ENCODE measurements around the gene NBL1. TPM values are rescaled to one million over a fixed set of nuclear protein-coding genes. Genes with fewer than 3 reads are reported as not detected.

NBL1 gene
- total RNA-seq, 1 experiment from 2014 or later = not detected

- Histone ChIP-seq H3K4me1 (ENCODE audit: low read length) (no peaks in the 10 kb centered on the region), H3K36me3 (ENCODE audit: insufficient read depth, low read length) (no peaks in the 10 kb centered on the region), H3K9me2 (replicated peaks; ENCODE audit: insufficient read depth, low read length) (no peaks in the 10 kb centered on the region), H3K79me2 (ENCODE audit: low read length) (no peaks in the 10 kb centered on the region), H2AFZ (ENCODE audit: low read length) (no peak overlapping the region), H3K27ac (ENCODE audit: low read length) (no peak overlapping the region), H3K9ac (ENCODE audit: low read length) (no peak overlapping the region), H3K4me2 (ENCODE audit: low read depth, low read length, poor library complexity, severe bottlenecking) (no peak overlapping the region), H4K20me1 (ENCODE audit: insufficient read depth, low read depth, low read length) (no peaks in the 10 kb centered on the region), H3K4me3 (ENCODE audit: low read length) (no peak overlapping the region), H3K27me3 (ENCODE audit: low read length) (no peaks in the 10 kb centered on the region), H3K9me3 (ENCODE audit: low read length) (no peaks in the 10 kb centered on the region)
- DNase-seq = no peak
These were observed 41.9 kb downstream of the NBL1 start for GRCh38 chr1:19685994-19686393.

- no peak overlapping the region for H3K9ac ChIP-seq (ENCODE audit: low read length)
- no peaks in the 10 kb centered on the region for H3K9me3 ChIP-seq (ENCODE audit: low read length)
- H3K27ac ChIP-seq (ENCODE audit: low read length) = no peak overlapping the region
- H2AFZ ChIP-seq (ENCODE audit: low read length) = no peak overlapping the region
- no peaks in the 10 kb centered on the region for H3K4me1 ChIP-seq (ENCODE audit: low read length)
- H3K9me2 ChIP-seq (replicated peaks; ENCODE audit: insufficient read depth, low read length) = no peaks in the 10 kb centered on the region
- H3K4me3 ChIP-seq (ENCODE audit: low read length) = no peak overlapping the region
- no peaks in the 10 kb centered on the region for H3K36me3 ChIP-seq (ENCODE audit: insufficient read depth, low read length)
- H3K4me2 ChIP-seq (ENCODE audit: low read depth, low read length, poor library complexity, severe bottlenecking) = no peak overlapping the region
- no peaks in the 10 kb centered on the region for H3K27me3 ChIP-seq (ENCODE audit: low read length)
- no peaks in the 10 kb centered on the region for H4K20me1 ChIP-seq (ENCODE audit: insufficient read depth, low read depth, low read length)
- no peaks in the 10 kb centered on the region for H3K79me2 ChIP-seq (ENCODE audit: low read length)
- no peak for DNase-seq
These were observed 43.3 kb downstream of the NBL1 start for GRCh38 chr1:19687414-19687813.

- H3K4me3 ChIP-seq (ENCODE audit: low read length) = no peak overlapping the region
- no peaks in the 10 kb centered on the region for H3K36me3 ChIP-seq (ENCODE audit: insufficient read depth, low read length)
- H3K9me2 ChIP-seq (replicated peaks; ENCODE audit: insufficient read depth, low read length) = no peaks in the 10 kb centered on the region
- H3K4me2 ChIP-seq (ENCODE audit: low read depth, low read length, poor library complexity, severe bottlenecking) = no peak overlapping the region
- no peak overlapping the region for H3K27ac ChIP-seq (ENCODE audit: low read length)
- H3K9me3 ChIP-seq (ENCODE audit: low read length) = no peaks in the 10 kb centered on the region
- no peaks in the 10 kb centered on the region for H3K79me2 ChIP-seq (ENCODE audit: low read length)
- no peaks in the 10 kb centered on the region for H3K27me3 ChIP-seq (ENCODE audit: low read length)
- no peaks in the 10 kb centered on the region for H3K4me1 ChIP-seq (ENCODE audit: low read length)
- H4K20me1 ChIP-seq (ENCODE audit: insufficient read depth, low read depth, low read length) = no peaks in the 10 kb centered on the region
- H2AFZ ChIP-seq (ENCODE audit: low read length) = no peak overlapping the region
- no peak for DNase-seq
- no peak overlapping the region for H3K9ac ChIP-seq (ENCODE audit: low read length)
These were observed 44.1 kb downstream of the NBL1 start for GRCh38 chr1:19688041-19688842.

- Histone ChIP-seq H3K9me2 (replicated peaks; ENCODE audit: insufficient read depth, low read length) (no peaks in the 10 kb centered on the region), H3K9ac (ENCODE audit: low read length) (no peak overlapping the region), H3K27ac (ENCODE audit: low read length) (no peak overlapping the region), H4K20me1 (ENCODE audit: insufficient read depth, low read depth, low read length) (no peaks in the 10 kb centered on the region), H3K27me3 (ENCODE audit: low read length) (no peaks in the 10 kb centered on the region), H3K4me1 (ENCODE audit: low read length) (no peaks in the 10 kb centered on the region), H3K4me3 (ENCODE audit: low read length) (no peak overlapping the region), H3K4me2 (ENCODE audit: low read depth, low read length, poor library complexity, severe bottlenecking) (no peak overlapping the region), H3K79me2 (ENCODE audit: low read length) (no peaks in the 10 kb centered on the region), H3K36me3 (ENCODE audit: insufficient read depth, low read length) (no peaks in the 10 kb centered on the region), H2AFZ (ENCODE audit: low read length) (no peak overlapping the region), H3K9me3 (ENCODE audit: low read length) (no peaks in the 10 kb centered on the region)
- DNase-seq = no peak
These were observed 45.1 kb downstream of the NBL1 start for GRCh38 chr1:19689085-19689757.

- Histone ChIP-seq H3K9me3 (ENCODE audit: low read length) (no peaks in the 10 kb centered on the region), H3K36me3 (ENCODE audit: insufficient read depth, low read length) (no peaks in the 10 kb centered on the region), H3K79me2 (ENCODE audit: low read length) (no peaks in the 10 kb centered on the region), H4K20me1 (ENCODE audit: insufficient read depth, low read depth, low read length) (no peaks in the 10 kb centered on the region), H3K9ac (ENCODE audit: low read length) (no peak overlapping the region), H3K27me3 (ENCODE audit: low read length) (no peaks in the 10 kb centered on the region), H3K9me2 (replicated peaks; ENCODE audit: insufficient read depth, low read length) (no peaks in the 10 kb centered on the region), H3K27ac (ENCODE audit: low read length) (no peak overlapping the region), H3K4me2 (ENCODE audit: low read depth, low read length, poor library complexity, severe bottlenecking) (no peak overlapping the region), H2AFZ (ENCODE audit: low read length) (no peak overlapping the region), H3K4me1 (ENCODE audit: low read length) (no peaks in the 10 kb centered on the region), H3K4me3 (ENCODE audit: low read length) (no peak overlapping the region)
- no peak for DNase-seq
These were observed 45.7 kb downstream of the NBL1 start for GRCh38 chr1:19689856-19690255.

GRCh38 chr1:19690342-19690741 is 46.2 kb downstream of the NBL1 start:
- Histone ChIP-seq H4K20me1 (ENCODE audit: insufficient read depth, low read depth, low read length) (no peaks in the 10 kb centered on the region), H3K36me3 (ENCODE audit: insufficient read depth, low read length) (no peaks in the 10 kb centered on the region), H3K27ac (ENCODE audit: low read length) (no peak overlapping the region), H3K4me2 (ENCODE audit: low read depth, low read length, poor library complexity, severe bottlenecking) (no peak overlapping the region), H3K27me3 (ENCODE audit: low read length) (no peaks in the 10 kb centered on the region), H3K9me2 (replicated peaks; ENCODE audit: insufficient read depth, low read length) (no peaks in the 10 kb centered on the region), H3K4me1 (ENCODE audit: low read length) (no peaks in the 10 kb centered on the region), H3K9ac (ENCODE audit: low read length) (no peak overlapping the region), H3K79me2 (ENCODE audit: low read length) (no peaks in the 10 kb centered on the region), H2AFZ (ENCODE audit: low read length) (no peak overlapping the region), H3K4me3 (ENCODE audit: low read length) (no peak overlapping the region), H3K9me3 (ENCODE audit: low read length) (no peaks in the 10 kb centered on the region)
- no peak for DNase-seq

- Histone ChIP-seq H3K4me1 (ENCODE audit: low read length) (peaks cover 8% of the 10 kb centered on the region), H3K9me2 (replicated peaks; ENCODE audit: insufficient read depth, low read length) (no peaks in the 10 kb centered on the region), H3K36me3 (ENCODE audit: insufficient read depth, low read length) (no peaks in the 10 kb centered on the region), H3K9me3 (ENCODE audit: low read length) (no peaks in the 10 kb centered on the region), H3K27ac (ENCODE audit: low read length) (no peak overlapping the region), H3K9ac (ENCODE audit: low read length) (no peak overlapping the region), H2AFZ (ENCODE audit: low read length) (no peak overlapping the region), H3K27me3 (ENCODE audit: low read length) (no peaks in the 10 kb centered on the region), H3K4me2 (ENCODE audit: low read depth, low read length, poor library complexity, severe bottlenecking) (no peak overlapping the region), H3K79me2 (ENCODE audit: low read length) (no peaks in the 10 kb centered on the region), H3K4me3 (ENCODE audit: low read length) (no peak overlapping the region), H4K20me1 (ENCODE audit: insufficient read depth, low read depth, low read length) (no peaks in the 10 kb centered on the region)
- DNase-seq = no peak
These were observed 50.2 kb downstream of the NBL1 start for GRCh38 chr1:19694298-19694697.

- Histone ChIP-seq H3K36me3 (ENCODE audit: insufficient read depth, low read length) (no peaks in the 10 kb centered on the region), H3K4me3 (ENCODE audit: low read length) (no peak overlapping the region), H2AFZ (ENCODE audit: low read length) (no peak overlapping the region), H4K20me1 (ENCODE audit: insufficient read depth, low read depth, low read length) (no peaks in the 10 kb centered on the region), H3K9me2 (replicated peaks; ENCODE audit: insufficient read depth, low read length) (no peaks in the 10 kb centered on the region), H3K9me3 (ENCODE audit: low read length) (no peaks in the 10 kb centered on the region), H3K9ac (ENCODE audit: low read length) (no peak overlapping the region), H3K27me3 (ENCODE audit: low read length) (no peaks in the 10 kb centered on the region), H3K4me2 (ENCODE audit: low read depth, low read length, poor library complexity, severe bottlenecking) (no peak overlapping the region), H3K4me1 (ENCODE audit: low read length) (peaks cover 8% of the 10 kb centered on the region), H3K27ac (ENCODE audit: low read length) (no peak overlapping the region), H3K79me2 (ENCODE audit: low read length) (no peaks in the 10 kb centered on the region)
- DNase-seq = no peak
These were observed 51.7 kb downstream of the NBL1 start for GRCh38 chr1:19695772-19696171.
